B cell (primary cell): ENCODE data around the gene CD68. TPM values are rescaled to one million over a fixed set of nuclear protein-coding genes. Genes with fewer than 3 reads are reported as not detected.

ENCODE experiments used
- ATAC-seq: fragments of 200-7000 bp; cut with Tn5 transposase; one replicate; pipeline ENCODE4 v1.10.0; 2021; ENCODE audit warnings: low read depth, mild to moderate bottlenecking, moderate number of reproducible peaks, moderate library complexity
- CTCF ChIA-PET: fragments of 350-600 bp; sonication (Branson Sonifier 250); formaldehyde crosslinking; loops from one replicate; lab custom pipeline; 2021; ENCODE audit warnings: antibody characterized with exemption, inconsistent platforms; lab: Charles Lee
- POLR2A ChIA-PET: fragments of 350-600 bp; sonication (Branson Sonifier 250); formaldehyde crosslinking; loops from one replicate; lab custom pipeline; 2021; ENCODE audit warnings: antibody characterized with exemption; lab: Charles Lee
- DNase-seq: peaks from one replicate; pipeline ENCODE4 v3.0.0; 2013
- H2AFZ ChIP-seq: 2 replicates; pipeline ENCODE4 v1.6.1; 2012; ENCODE audit warnings: mild to moderate bottlenecking, low read depth, low read length; ENCODE audit not compliant: insufficient read depth, poor library complexity, severe bottlenecking
- H3K27ac ChIP-seq, 2 donors: 1 replicate in 1 of 2; 2 replicates in 1 of 2; pipeline ENCODE4 v1.5.1; 2012 to 2013; ENCODE audit warnings: low read length in 2 of 2, mild to moderate bottlenecking in 2 of 2, moderate library complexity in 1 of 2
- H3K27me3 ChIP-seq, 4 experiments: fragments of 200-600 bp in 1 of 4; sonication (generic) in 1 of 4; replicated peaks in 1 of 4; 1 replicate in 2 of 4; 2 replicates in 2 of 4; pipeline versions ENCODE4 v1.6.1 to v1.7.0; 2013 to 2016; ENCODE audit warnings: low read length in 3 of 4, mild to moderate bottlenecking in 2 of 4, mixed read lengths in 1 of 4, moderate library complexity in 1 of 4; ENCODE audit not compliant: insufficient read depth in 4 of 4, control insufficient read depth in 3 of 4; ENCODE audit errors: control extremely low read depth in 1 of 4
- H3K36me3 ChIP-seq, 2 experiments: replicated peaks in 1 of 2; 1 replicate in 1 of 2; 2 replicates in 1 of 2; pipeline versions ENCODE4 v1.6.1 to v1.7.1; 2013; ENCODE audit warnings: low read length in 1 of 2; ENCODE audit not compliant: insufficient read depth in 2 of 2, control insufficient read depth in 1 of 2; ENCODE audit errors: control extremely low read depth in 1 of 2, extremely low read depth in 1 of 2
- H3K4me1 ChIP-seq, 2 donors: fragments of 200-600 bp in 1 of 2; sonication (generic) in 1 of 2; 1 replicate in 1 of 2; 2 replicates in 1 of 2; pipeline versions ENCODE4 v1.5.1 to v1.6.1; 2013 to 2017; ENCODE audit warnings: low read length in 2 of 2; ENCODE audit not compliant: control insufficient read depth in 2 of 2, insufficient read depth in 2 of 2
- H3K4me2 ChIP-seq: replicated peaks from 2 replicates; pipeline ENCODE3; 2012; ENCODE audit warnings: mild to moderate bottlenecking, low read depth, low read length; ENCODE audit not compliant: poor library complexity, severe bottlenecking
- H3K4me3 ChIP-seq, 5 experiments: fragments of 200-600 bp in 1 of 5; sonication (generic) in 1 of 5; 1 replicate in 3 of 5; 2 replicates in 2 of 5; pipeline versions ENCODE4 v1.5.1 to v1.7.0; 2011 to 2016; ENCODE audit warnings: low read length in 4 of 5, mild to moderate bottlenecking in 4 of 5, low read depth in 2 of 5, control low read depth in 1 of 5, moderate library complexity in 1 of 5; ENCODE audit not compliant: insufficient read depth in 1 of 5; ENCODE audit errors: control extremely low read depth in 1 of 5, extremely low read depth in 1 of 5
- H3K79me2 ChIP-seq: fragments of 200-600 bp; sonication (generic); one replicate; pipeline ENCODE4 v1.6.0; 2016; ENCODE audit warnings: low read length; ENCODE audit not compliant: control insufficient read depth, insufficient read depth
- H3K9ac ChIP-seq: fragments of 200-600 bp; sonication (generic); 2 replicates; pipeline ENCODE4 v1.6.1; 2017; ENCODE audit warnings: mild to moderate bottlenecking, low read length, moderate library complexity
- H3K9me3 ChIP-seq, 3 donors: one replicate each; pipeline versions ENCODE4 v1.6.1 to v1.7.1; 2013; ENCODE audit warnings: low read length in 2 of 3; ENCODE audit not compliant: control insufficient read depth in 2 of 3, insufficient read depth in 1 of 3; ENCODE audit errors: control extremely low read depth in 1 of 3
- H4K20me1 ChIP-seq: 2 replicates; pipeline ENCODE4 v1.6.0; 2012; ENCODE audit warnings: mild to moderate bottlenecking, low read length; ENCODE audit not compliant: insufficient read depth, control insufficient read depth, poor library complexity, severe bottlenecking
- H3K27ac Mint-ChIP-seq: one replicate; pipeline ENCODE4 v1.8.0; 2021; ENCODE audit warnings: mixed read lengths
- H3K27me3 Mint-ChIP-seq: one replicate; pipeline ENCODE4 v1.8.0; 2021; ENCODE audit warnings: mixed read lengths
- H3K4me1 Mint-ChIP-seq: one replicate; pipeline ENCODE4 v1.8.0; 2021; ENCODE audit warnings: mixed read lengths
- H3K4me3 Mint-ChIP-seq: one replicate; pipeline ENCODE4 v1.8.0; 2021; ENCODE audit warnings: mixed read lengths
- H3K9me3 Mint-ChIP-seq: one replicate; pipeline ENCODE4 v1.8.0; 2022; ENCODE audit warnings: mixed read lengths; ENCODE audit not compliant: insufficient read depth
- CTCF ChIP-seq: fragments of 200-600 bp; IDR thresholded peaks from one replicate; pipeline ENCODE4 v1.8.0; 2022; ENCODE audit warnings: antibody characterized with exemption, mild to moderate bottlenecking
- EZH2 ChIP-seq: IDR thresholded peaks from 2 replicates; pipeline ENCODE4 v1.6.1; 2012; ENCODE audit warnings: borderline replicate concordance, low read depth, mild to moderate bottlenecking, moderate library complexity, low read length; ENCODE audit not compliant: insufficient read depth, poor library complexity, severe bottlenecking
- WGBS: methylation state at CpG from one replicate; pipeline ENCODE4 v1.1.5; 2013; ENCODE audit warnings: missing lambda C conversion rate; ENCODE audit not compliant: insufficient coverage; 5-methylcytosine and 5-hydroxymethylcytosine counted together
- intact Hi-C: fragments of 100-400 bp; cut with micrococcal nuclease; formaldehyde crosslinking; loops from one replicate; pipeline ENCODE4 v1.10.0; 2022
- polyA minus RNA-seq: library from RNA; depleted of rRNA, polyadenylated mRNA; stranded (reverse); fragments of >200 nt; gene quantifications from 2 replicates; pipeline ENCODE4 v1.2.3, GENCODE V29; 2012
- polyA plus RNA-seq: library from polyadenylated mRNA; depleted of rRNA; stranded (reverse); fragments of >200 nt; gene quantifications from 2 replicates; pipeline ENCODE4 v1.2.3, GENCODE V29; 2012
- total RNA-seq, 2 donors: library from RNA; stranded (reverse); fragments of 120-200 nt in 1 of 2; gene quantifications; 1 replicate in 1 of 2; 2 replicates in 1 of 2; pipeline versions ENCODE4 v1.2.3 to v1.2.4, GENCODE V29; 2013 to 2022

Gene CD68, protein sequence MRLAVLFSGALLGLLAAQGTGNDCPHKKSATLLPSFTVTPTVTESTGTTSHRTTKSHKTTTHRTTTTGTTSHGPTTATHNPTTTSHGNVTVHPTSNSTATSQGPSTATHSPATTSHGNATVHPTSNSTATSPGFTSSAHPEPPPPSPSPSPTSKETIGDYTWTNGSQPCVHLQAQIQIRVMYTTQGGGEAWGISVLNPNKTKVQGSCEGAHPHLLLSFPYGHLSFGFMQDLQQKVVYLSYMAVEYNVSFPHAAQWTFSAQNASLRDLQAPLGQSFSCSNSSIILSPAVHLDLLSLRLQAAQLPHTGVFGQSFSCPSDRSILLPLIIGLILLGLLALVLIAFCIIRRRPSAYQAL
- total RNA-seq: 10.8 and 12.9 TPM in 2 replicates
- total RNA-seq (2013): 14.6 TPM
- 0.66 and 3.9 TPM in 2 replicates for polyA plus RNA-seq
- polyA minus RNA-seq: 14.3 and 15.8 TPM in 2 replicates

- Histone ChIP-seq H3K27ac (peak within 1 kb of the TSS; percentile 70 to 71), H3K36me3 (peaks cover 22 to 54% of the 10 kb centered on the region in 2 experiments), H3K4me1 (peaks cover 53 to 70% of the 10 kb centered on the region in 2 donors), H3K79me2 (peaks cover 46% of the 10 kb centered on the region), H2AFZ (no peak within 1 kb of the TSS), H3K4me2 (peak within 1 kb of the TSS; percentile 66), H4K20me1 (peaks cover 46% of the 10 kb centered on the region), H3K9me3 (no peaks in the 10 kb centered on the region), H3K27me3 (no peaks in the 10 kb centered on the region), H3K9ac (peak within 1 kb of the TSS; percentile 19), H3K4me3 (peak within 1 kb of the TSS in 4 of 5 experiments; percentile 4 to 41 (median 21))
- H3K4me1 Mint-ChIP-seq: peaks cover 84% of the 10 kb centered on the region
- peak within 1 kb of the TSS; percentile 93 for H3K27ac Mint-ChIP-seq
- no peaks in the 10 kb centered on the region for H3K27me3 Mint-ChIP-seq
- H3K9me3 Mint-ChIP-seq: no peaks in the 10 kb centered on the region
- CTCF ChIA-PET: interaction anchor here (0.9 to 3.9 kb wide), 7 partner anchors 11 to 143 kb away, joined by 3 to 23 read pairs (median 11); partner anchors contain the start of genes SENP3, SOX15, TP53 and WRAP53
- 48% methylated on average over 4 of the region's 7 CpGs for WGBS
- POLR2A ChIA-PET: interaction anchor here (0.6 to 1.4 kb wide), 8 partner anchors 17 to 920 kb away, joined by 3 to 6 read pairs (median 3); partner anchors contain the start of genes FXR2, NEURL4, SENP3 and TP53
- DNase-seq: peak; percentile 85
- peak within 1 kb of the TSS; percentile 80 for H3K4me3 Mint-ChIP-seq
- peak; percentile 68 for ATAC-seq
- intact Hi-C loops: loop anchor here (10.0 kb wide), 1 partner anchor 564 kb away; the partner anchor contains the start of gene RNASEK
- TF ChIP-seq EZH2: no peak
- TF ChIP-seq CTCF: no peak
Measured at GRCh38 chr17:7579001-7579833, at the start of gene CD68. Gene CD68 (plus strand): TSS chr17:7579638. CDS start chr17:7579678, 40 bp downstream.
